NCI-H2029 treated with DMSO at 0.1 percent for 48 hours (cell line): ENCODE measurements around the gene ATF4.
A peak's percentile ranks its signal among the peaks of the same experiment; 100 is the strongest.

ENCODE experiments used
- DNase-seq: peaks from one replicate; lab custom pipeline; 2025; lab: John Stamatoyannopoulos, UW

ATF4 gene

DNA sequence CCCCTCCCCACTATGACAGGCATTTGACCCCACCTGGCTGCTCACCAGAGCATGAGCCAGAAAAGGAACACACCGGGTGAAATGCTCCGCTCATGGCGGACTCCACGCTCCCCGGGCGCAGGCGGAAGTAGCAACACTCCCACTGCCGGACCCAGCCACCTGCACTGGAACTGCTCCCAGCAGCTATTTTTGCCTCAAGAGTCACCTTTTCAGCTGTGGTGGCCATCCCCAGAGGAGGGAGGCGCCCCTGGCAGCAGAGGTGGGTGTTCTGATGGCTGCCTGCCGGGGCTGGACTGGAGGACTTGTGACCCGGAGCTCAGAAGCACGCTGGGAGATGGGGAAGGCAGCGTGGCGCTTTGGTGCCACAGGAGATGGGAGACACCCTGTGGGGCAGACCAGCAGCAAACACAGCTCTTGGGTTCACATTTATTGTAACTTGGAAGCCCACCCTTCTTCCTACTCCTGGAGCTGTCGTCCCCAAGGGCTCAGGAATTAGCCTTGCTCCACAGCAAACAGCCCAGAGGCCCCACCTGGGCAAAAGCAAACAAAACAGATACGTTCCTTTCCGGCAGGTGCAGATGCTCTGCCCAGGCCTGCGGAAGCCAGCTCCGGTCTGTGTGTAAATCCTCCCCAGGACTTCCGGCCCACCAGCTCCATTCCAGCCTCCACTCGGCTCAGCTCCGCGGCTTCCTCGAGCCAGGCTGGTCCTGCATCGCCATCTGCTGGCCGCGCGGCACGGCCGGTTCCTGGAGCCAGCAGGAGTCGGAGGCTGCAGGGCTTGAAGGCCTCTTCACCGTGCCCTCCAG is 8.5 kb downstream of the ATF4 start:
- peak; percentile 76 for DNase-seq

- DNase-seq: no peak
These were observed 9.1 kb downstream of the ATF4 start for GRCh38 chr22:39529487-39529851.

DNA sequence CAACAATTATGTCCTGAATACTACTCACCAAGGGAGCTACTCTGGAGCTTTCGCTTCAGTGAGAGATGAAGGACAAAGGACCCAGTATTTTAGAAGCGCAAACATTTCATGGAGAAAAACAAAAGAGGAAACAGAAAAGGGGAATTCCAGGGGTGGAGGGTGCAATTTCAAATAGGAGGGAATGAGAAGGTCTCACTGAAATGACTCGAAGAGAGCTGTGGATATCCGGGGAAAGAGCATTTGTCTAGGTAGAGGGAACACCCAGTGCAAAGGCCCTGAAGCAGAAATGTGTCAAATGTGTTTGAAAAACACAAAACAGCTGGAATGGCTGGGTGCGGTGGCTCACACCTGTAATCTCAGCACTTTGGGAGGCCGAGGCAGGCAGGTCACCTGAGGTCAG is 9.8 kb downstream of the ATF4 start:
- DNase-seq: no peak

DNA sequence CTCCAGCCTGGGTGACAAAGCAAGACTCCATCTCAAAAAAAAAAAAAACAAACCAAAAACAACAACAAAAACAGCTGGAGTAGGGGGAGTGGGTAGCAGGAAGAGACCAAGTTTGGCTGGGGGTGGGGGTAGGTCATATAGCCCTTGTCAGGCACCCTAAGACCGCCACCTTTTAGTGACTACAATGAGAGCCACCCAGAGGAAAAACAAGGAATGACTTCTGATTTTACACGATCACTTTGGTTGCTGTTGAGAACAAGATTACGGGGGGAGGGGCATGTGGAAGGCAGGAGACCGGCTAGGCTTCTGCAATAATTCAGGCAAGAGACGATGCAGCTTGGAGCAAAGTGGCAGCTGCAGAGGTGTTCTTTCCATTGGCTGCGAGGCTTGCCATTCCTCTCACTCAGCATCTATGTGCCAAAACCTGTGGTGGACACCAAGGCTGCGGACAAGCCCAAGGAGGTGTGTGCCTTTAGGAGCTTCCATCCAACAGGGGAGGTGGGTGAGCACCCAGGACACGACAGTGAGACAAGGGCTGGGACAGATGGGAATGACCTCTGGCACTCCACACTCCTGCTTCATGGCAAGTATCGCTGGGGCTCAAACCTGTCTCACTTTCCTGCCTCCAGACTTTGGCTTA is 10.4 kb downstream of the ATF4 start:
- no peak for DNase-seq

GRCh38 chr22:39532215-39533073 is 12.1 kb downstream of the ATF4 start, which contains the start of gene RPS19BP1:
RPS19BP1 (minus strand) TSS chr22:39532748; CDS start chr22:39532738, 10 bp downstream.
- DNase-seq: peak; percentile 98

- no peak for DNase-seq
These were observed 13.7 kb downstream of the ATF4 start for GRCh38 chr22:39534092-39534506.

GRCh38 chr22:39534591-39535356 is 14.4 kb downstream of the ATF4 start:
- no peak for DNase-seq

DNA sequence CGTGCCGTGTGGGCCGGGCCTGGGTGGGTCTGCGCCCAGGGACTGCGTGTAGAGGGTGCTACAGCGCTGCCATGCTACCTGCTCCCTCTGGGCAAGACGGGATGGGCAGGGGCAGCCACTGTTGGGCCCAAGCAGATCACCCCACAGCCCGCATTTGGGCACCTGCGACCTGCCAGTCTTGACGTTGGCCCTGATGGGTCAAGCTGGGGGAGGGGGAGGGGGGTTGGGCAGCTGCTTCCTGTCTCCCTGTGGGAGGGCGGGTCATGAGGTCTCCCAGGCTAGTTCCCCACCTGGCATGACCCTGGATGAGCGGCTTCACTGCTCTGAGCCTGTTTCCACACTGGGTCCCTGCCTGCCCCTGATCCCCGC is 15.0 kb downstream of the ATF4 start:
- DNase-seq: no peak

DNA sequence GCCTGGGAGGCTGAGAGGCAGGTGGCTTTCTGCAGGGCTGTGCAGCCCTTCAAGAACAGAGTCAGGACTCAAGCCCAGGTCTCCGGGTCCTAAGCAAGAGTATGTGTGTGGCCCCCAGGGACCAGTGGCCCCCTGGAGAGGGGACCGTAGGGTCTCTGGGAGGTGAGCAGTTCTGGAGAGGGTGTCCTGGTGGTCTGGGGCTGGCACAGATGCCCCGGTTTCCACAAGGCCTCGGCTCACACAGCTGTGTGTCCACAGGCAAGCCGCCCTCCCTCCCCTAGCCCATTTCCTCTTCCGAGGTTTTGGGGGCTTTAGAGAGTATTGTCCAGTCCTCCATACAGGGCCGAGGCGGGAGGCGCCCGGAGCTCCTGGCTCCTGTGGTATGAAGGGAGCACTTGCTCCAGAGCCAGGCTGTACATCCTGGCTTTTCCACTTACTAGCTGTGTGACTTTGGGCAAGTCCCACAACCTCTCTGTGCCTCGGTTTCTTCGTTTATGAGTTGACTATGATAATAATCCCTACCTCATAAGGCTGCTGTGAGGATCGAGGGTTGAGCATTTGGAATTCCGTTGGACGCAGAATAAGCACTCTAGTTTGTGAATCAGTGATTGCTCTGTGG is 15.6 kb downstream of the ATF4 start:
- no peak for DNase-seq

- no peak for DNase-seq
These were observed 16.3 kb downstream of the ATF4 start for GRCh38 chr22:39536711-39537110.

DNA sequence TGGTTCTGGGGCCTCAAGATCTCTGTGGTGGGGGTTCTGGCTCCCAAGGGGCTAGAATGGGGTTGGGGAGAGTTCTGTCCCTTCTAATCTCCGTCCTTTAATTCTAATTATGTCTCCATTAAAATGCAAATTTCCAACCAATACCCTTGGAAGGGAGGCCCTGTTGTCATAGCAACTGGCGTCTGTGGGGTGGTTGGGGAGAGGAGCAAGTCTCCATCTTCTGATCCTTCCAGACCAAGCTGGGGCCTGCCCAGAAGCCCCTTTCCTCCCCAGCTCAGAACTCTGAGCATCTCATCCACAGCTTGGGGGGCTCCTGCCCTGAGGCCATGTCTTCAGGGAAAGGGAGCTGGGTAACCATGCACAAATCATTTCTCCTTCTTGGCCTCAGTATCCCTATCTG is 17.6 kb downstream of the ATF4 start:
- no peak for DNase-seq

DNA sequence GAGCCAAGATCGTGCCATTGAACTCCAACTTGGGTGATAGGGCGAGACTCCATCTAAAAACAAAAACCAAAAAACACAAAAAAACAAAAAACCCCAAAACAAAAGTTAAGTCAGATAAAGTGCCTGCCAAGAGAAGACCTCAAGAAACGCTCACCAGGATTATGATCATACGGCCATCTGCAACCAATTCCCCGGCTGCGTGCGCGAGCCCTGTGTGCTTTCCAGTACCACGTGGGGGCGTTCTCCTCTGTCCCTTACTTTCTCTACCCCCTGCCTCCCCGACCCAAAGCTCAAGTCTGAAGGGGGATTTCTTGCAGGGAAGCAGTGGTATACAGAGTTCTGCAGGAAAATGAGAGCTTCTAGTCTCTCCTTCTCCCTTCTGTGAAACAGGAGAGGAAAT is 22.7 kb downstream of the ATF4 start:
- DNase-seq: no peak

- no peak for DNase-seq
These were observed 25.3 kb downstream of the ATF4 start for GRCh38 chr22:39545386-39546365.

- DNase-seq: no peak
These were observed 26.7 kb downstream of the ATF4 start for GRCh38 chr22:39546889-39547586.

GRCh38 chr22:39547587-39547947 is 27.2 kb downstream of the ATF4 start:
- no peak for DNase-seq

DNA sequence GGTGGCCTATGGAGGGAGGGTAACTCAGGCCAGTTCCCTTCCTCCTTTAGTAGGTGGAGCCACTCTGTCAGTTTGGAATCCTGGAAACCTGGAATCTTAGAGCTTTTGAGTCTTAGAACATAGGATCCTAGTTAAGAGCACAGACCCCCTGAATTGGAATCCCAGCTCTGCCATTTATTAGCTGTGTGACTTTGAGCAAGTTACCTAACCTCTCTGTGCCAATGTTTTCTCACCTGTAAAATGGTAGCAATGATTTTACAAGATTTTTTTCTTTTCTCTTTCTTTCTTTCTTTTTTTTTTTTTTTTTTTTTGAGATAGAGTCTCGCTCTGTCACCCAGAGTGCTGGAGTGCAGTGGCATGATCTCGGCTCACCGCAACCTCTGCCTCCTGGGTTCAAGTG is 33.1 kb downstream of the ATF4 start:
- no peak for DNase-seq

DNA sequence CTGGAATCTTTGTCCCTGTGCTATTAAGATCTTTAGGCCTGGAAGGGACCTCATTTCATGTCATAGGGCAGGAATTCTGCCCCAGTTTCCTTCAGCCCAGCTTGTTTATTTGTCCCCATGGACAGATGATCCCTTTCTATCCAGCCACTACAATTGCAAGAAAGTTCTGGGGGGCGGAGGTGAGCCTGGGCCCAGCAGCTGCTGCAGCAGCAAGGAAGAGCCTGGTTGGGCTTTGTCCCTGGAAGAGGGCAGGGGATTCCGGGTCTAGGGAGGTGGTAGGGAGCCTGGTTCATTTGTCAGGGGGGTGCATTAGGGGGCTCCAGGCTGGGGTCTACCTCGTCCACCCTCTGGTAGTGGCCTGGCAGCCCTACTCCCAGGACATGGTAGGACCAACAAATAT is 33.8 kb downstream of the ATF4 start:
- DNase-seq: no peak

GRCh38 chr22:39556970-39557841 is 36.8 kb downstream of the ATF4 start:
- DNase-seq: no peak

DNA sequence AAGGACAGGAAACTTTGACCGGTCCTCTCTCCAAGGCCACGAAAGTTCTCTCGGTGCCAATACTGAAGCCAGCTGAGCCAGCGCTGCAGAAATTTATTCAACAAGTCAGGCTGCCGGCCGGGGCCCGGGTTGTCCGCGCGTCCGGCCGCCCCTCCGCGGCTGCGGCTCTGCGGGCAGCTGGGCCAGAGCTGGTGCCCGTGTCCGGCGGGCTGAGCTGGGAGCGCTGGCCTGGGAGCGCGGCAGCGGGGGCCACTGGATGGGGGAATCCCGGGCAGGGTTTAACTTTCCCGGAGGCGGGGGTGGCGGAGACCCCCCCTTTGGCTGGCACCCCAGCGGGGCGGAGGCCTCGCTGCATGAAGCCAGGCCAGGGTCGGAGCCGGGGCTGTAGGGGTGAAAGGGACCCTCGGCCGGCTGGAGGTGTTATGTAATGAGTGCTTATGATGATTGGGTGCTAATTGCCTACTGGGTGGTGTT is 37.9 kb downstream of the ATF4 start:
- no peak for DNase-seq
